PC-9 (cell line): ENCODE data around the gene WFDC12. TPM values are rescaled to one million over a fixed set of nuclear protein-coding genes. Genes with fewer than 3 reads are reported as not detected.
A peak's percentile ranks its signal among the peaks of the same experiment; 100 is the strongest.

Experiments used
- BruUV-seq: library from RNA; stranded (reverse); fragments of 400-500 nt; replicated peaks from 2 replicates; lab custom pipeline; 2021; lab: Mats Ljungman, UMichigan
- CTCF ChIA-PET: fragments of 300-600 bp; sonication (Branson Sonifier 250); formaldehyde crosslinking; loops from one replicate; lab custom pipeline; 2022; ENCODE audit warnings: antibody characterized with exemption; lab: Charles Lee
- POLR2A ChIA-PET: fragments of 300-600 bp; sonication (Branson Sonifier 250); formaldehyde crosslinking; loops from one replicate; lab custom pipeline; 2022; ENCODE audit warnings: antibody characterized with exemption; ENCODE audit not compliant: unreplicated experiment; lab: Charles Lee
- DNase-seq, 2 experiments: peaks; one replicate each; pipeline versions ENCODE4 v3.0.0 to v3.0.0-alpha.2; 2015 to 2022; ENCODE audit warnings: mixed read lengths in 1 of 2
- H2AFZ ChIP-seq: fragments of 200-600 bp; sonication (generic); 2 replicates; pipeline ENCODE4 v1.8.1; 2017; ENCODE audit warnings: antibody characterized with exemption
- H3F3A ChIP-seq: fragments of 200-600 bp; sonication (generic); 2 replicates; pipeline ENCODE4 v1.8.1; 2017; ENCODE audit warnings: antibody characterized with exemption, mild to moderate bottlenecking, low read depth; ENCODE audit not compliant: insufficient read depth
- H3K27ac ChIP-seq: fragments of 200-600 bp; sonication (generic); 2 replicates; pipeline ENCODE4 v1.6.1; 2016; ENCODE audit warnings: mixed run types
- H3K27me3 ChIP-seq: fragments of 200-600 bp; sonication (generic); 2 replicates; pipeline ENCODE4 v1.6.1; 2016; ENCODE audit warnings: low read depth, mixed run types; ENCODE audit not compliant: insufficient read depth
- H3K36me3 ChIP-seq: fragments of 200-600 bp; sonication (generic); 2 replicates; pipeline ENCODE4 v1.6.1; 2016; ENCODE audit warnings: low read depth, mixed run types
- H3K4me1 ChIP-seq: fragments of 200-600 bp; sonication (generic); replicated peaks from 2 replicates; pipeline ENCODE4 v1.6.1; 2016; ENCODE audit warnings: mixed run types; ENCODE audit not compliant: insufficient read depth
- H3K4me2 ChIP-seq: fragments of 200-600 bp; sonication (generic); 2 replicates; pipeline ENCODE4 v1.6.1; 2017; ENCODE audit warnings: mixed run types
- H3K4me3 ChIP-seq: fragments of 200-600 bp; sonication (generic); 2 replicates; pipeline ENCODE4 v1.6.1; 2016; ENCODE audit warnings: mixed run types
- H3K79me2 ChIP-seq: fragments of 200-600 bp; sonication (generic); 2 replicates; pipeline ENCODE4 v1.6.1; 2017; ENCODE audit warnings: low read depth, mixed run types
- H3K9me2 ChIP-seq: fragments of 200-600 bp; sonication (generic); 2 replicates; pipeline ENCODE4 v1.8.1; 2017; ENCODE audit warnings: mild to moderate bottlenecking; ENCODE audit not compliant: insufficient read depth
- H3K9me3 ChIP-seq: fragments of 200-600 bp; sonication (generic); 2 replicates; pipeline ENCODE4 v1.8.1; 2016; ENCODE audit warnings: low read depth; ENCODE audit not compliant: insufficient read depth
- H4K20me1 ChIP-seq: fragments of 200-600 bp; sonication (generic); 2 replicates; pipeline ENCODE4 v1.8.1; 2017; ENCODE audit not compliant: insufficient read depth
- EZH2 ChIP-seq: fragments of 200-600 bp; sonication (generic); IDR thresholded peaks from 2 replicates; pipeline ENCODE4 v1.8.0; 2017; ENCODE audit warnings: antibody characterized with exemption, low read depth
- intact Hi-C: fragments of 100-400 bp; cut with micrococcal nuclease; formaldehyde crosslinking; loops from one replicate; pipeline ENCODE4 v1.10.0; 2022; ENCODE audit not compliant: unreplicated experiment
- total RNA-seq: library from RNA; stranded (reverse); gene quantifications from 2 replicates; pipeline ENCODE4 v1.2.3, GENCODE V29; 2021
- TF ChIP-seq, protein P1 (sequence below): fragments of 200-600 bp; sonication (generic); conservative IDR thresholded peaks from 2 replicates; pipeline ENCODE4 v1.6.1; 2017; ENCODE audit warnings: mixed run types, antibody characterized with exemption, mild to moderate bottlenecking, moderate library complexity

The WFDC12 gene
- total RNA-seq, 1 experiment from 2014 or later = not detected

DNA sequence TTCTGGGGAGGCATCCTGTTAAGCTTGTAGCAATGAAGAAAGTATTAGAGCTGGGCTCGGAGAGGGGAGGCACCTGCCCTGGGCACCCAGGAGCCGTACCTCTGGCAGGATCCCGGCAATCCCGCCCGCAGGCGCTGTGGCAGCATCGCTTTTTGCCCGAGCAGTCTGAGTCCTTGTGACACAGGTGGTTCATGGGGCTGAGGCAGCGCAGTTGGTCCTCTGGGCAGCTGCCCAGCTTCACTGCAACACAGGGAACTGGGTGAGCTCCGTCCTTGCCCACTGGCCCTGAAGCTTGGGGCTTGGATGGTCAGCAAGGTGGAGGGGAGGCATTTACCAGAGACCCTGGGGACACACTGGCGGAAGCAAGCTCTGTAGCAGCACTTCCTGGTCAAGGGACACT is 14.0 kb downstream of the WFDC12 start:
- DNase-seq = no peak
- H3K27me3 ChIP-seq = no peaks in the 10 kb centered on the region
- CTCF ChIA-PET = interaction anchor here (0.9 kb wide), 1 partner anchor 19 kb away, joined by 3 read pairs; no protein-coding TSS in a partner anchor
- no peaks in the 10 kb centered on the region for H3K9me3 ChIP-seq
- no peaks in the 10 kb centered on the region for H4K20me1 ChIP-seq
- H3K4me1 ChIP-seq = 0 out of 2 replicates have a peak, but pooled peaks cover under 1% of the 10 kb centered on the region
- BruUV-seq = no TSS peak
- no peaks in the 10 kb centered on the region for H3K36me3 ChIP-seq
- TF ChIP-seq, protein P1, sequence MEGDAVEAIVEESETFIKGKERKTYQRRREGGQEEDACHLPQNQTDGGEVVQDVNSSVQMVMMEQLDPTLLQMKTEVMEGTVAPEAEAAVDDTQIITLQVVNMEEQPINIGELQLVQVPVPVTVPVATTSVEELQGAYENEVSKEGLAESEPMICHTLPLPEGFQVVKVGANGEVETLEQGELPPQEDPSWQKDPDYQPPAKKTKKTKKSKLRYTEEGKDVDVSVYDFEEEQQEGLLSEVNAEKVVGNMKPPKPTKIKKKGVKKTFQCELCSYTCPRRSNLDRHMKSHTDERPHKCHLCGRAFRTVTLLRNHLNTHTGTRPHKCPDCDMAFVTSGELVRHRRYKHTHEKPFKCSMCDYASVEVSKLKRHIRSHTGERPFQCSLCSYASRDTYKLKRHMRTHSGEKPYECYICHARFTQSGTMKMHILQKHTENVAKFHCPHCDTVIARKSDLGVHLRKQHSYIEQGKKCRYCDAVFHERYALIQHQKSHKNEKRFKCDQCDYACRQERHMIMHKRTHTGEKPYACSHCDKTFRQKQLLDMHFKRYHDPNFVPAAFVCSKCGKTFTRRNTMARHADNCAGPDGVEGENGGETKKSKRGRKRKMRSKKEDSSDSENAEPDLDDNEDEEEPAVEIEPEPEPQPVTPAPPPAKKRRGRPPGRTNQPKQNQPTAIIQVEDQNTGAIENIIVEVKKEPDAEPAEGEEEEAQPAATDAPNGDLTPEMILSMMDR = no peak
- TF ChIP-seq EZH2 = no peak
- H3K4me2 ChIP-seq = no peak overlapping the region
- intact Hi-C loops = no loop called here
- H3K79me2 ChIP-seq = no peaks in the 10 kb centered on the region
- no peaks in the 10 kb centered on the region for H3K9me2 ChIP-seq
- H3K4me3 ChIP-seq = no peak overlapping the region
- no peak overlapping the region for H3K27ac ChIP-seq
- no peak overlapping the region for H2AFZ ChIP-seq
- peaks cover 6% of the 10 kb centered on the region; the same call in 1 of the 2 replicates for H3F3A ChIP-seq
- POLR2A ChIA-PET = no interaction called here

DNA sequence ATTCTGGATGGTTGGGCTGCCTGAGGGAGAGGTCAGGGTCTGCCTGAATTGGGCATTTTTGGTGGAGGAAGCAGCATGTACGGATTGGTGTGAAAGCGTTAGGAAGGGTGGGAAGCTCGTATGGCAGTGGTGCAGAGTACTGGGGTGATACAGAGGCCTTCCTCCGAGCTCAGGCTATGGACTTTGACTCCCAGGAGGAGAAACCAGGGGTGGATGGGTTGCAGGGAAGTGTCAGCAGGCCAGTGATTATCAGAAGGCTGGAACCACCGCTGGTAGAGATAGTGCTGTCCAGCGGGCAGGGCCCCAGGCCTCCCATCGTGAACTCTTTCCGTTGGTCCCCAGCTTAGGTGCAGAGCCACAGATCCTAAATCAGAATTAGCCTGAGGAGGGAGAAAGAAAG is 14.6 kb downstream of the WFDC12 start:
- Histone ChIP-seq H3K36me3 (no peaks in the 10 kb centered on the region), H3K4me1 (peaks cover 7% of the 10 kb centered on the region; the same call in 1 of the 2 replicates), H2AFZ (no peak overlapping the region), H3K27ac (no peak overlapping the region), H4K20me1 (no peaks in the 10 kb centered on the region), H3F3A (peaks cover 6% of the 10 kb centered on the region; the same call in 1 of the 2 replicates), H3K79me2 (no peaks in the 10 kb centered on the region), H3K9me2 (no peaks in the 10 kb centered on the region), H3K9me3 (no peaks in the 10 kb centered on the region), H3K27me3 (no peaks in the 10 kb centered on the region), H3K4me3 (no peak overlapping the region), H3K4me2 (no peak overlapping the region)
- ChIA-PET CTCF (interaction anchor here (0.9 kb wide), 1 partner anchor 19 kb away, joined by 3 read pairs; no protein-coding TSS in a partner anchor), POLR2A (no interaction called here)
- TF ChIP-seq EZH2 = no peak
- TF ChIP-seq, protein P1 = no peak
- no TSS peak for BruUV-seq
- intact Hi-C loops = no loop called here
- no peak for DNase-seq

DNA sequence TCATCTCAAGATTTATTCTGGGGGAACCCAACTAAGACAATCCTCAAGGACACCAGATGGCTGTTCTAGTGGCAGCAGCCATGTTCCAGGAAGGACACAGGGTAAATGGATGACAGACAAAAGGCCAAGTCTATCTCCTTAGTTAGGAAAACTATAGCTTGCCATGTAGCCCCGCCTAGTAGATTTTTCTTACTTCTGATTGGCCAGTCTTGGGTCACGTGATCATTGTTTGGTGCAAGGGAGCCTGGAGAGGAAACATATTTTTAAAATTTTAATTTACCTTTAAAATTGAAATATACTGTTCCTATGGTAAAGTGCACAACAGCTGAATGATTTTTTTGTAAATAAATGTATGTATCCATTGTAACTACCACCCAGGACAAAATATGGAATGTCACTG is 18.9 kb downstream of the WFDC12 start:
- intact Hi-C loops = no loop called here
- peaks cover 8% of the 10 kb centered on the region; the same call in 1 of the 2 replicates for H3K4me1 ChIP-seq
- H3K9me3 ChIP-seq = no peaks in the 10 kb centered on the region
- no peaks in the 10 kb centered on the region for H3K36me3 ChIP-seq
- no peaks in the 10 kb centered on the region for H3K9me2 ChIP-seq
- TF ChIP-seq, protein P1 = no peak
- TF ChIP-seq EZH2 = no peak
- no TSS peak for BruUV-seq
- H3K27me3 ChIP-seq = no peaks in the 10 kb centered on the region
- peak in 1 of 2 experiments; percentile 26 for DNase-seq
- no peaks in the 10 kb centered on the region for H4K20me1 ChIP-seq
- ChIA-PET POLR2A (interaction anchor here (0.5 to 0.6 kb wide), 3 partner anchors 188 to 302 kb away, joined by 3 to 6 read pairs (median 4); no protein-coding TSS in a partner anchor), CTCF (interaction anchor here (0.8 to 1.9 kb wide), 4 partner anchors 11 to 188 kb away, joined by 3 to 7 read pairs (median 6); no protein-coding TSS in a partner anchor)
- no peak overlapping the region for H3K27ac ChIP-seq
- no peak overlapping the region for H3K4me3 ChIP-seq
- H2AFZ ChIP-seq = no peak overlapping the region
- H3K4me2 ChIP-seq = no peak overlapping the region
- H3K79me2 ChIP-seq = no peaks in the 10 kb centered on the region
- H3F3A ChIP-seq = peaks cover 6% of the 10 kb centered on the region; the same call in 1 of the 2 replicates
